IPS-18a (cell line): ENCODE results near the gene ADGRL3.

Experiments used
- H3K27ac ChIP-seq: one replicate; pipeline ENCODE4 v1.5.1; 2013; ENCODE audit warnings: low read length
- H3K27me3 ChIP-seq: one replicate; pipeline ENCODE4 v1.6.1; 2013; ENCODE audit warnings: mild to moderate bottlenecking, low read length; ENCODE audit not compliant: control insufficient read depth, insufficient read depth
- H3K36me3 ChIP-seq: one replicate; pipeline ENCODE4 v1.6.1; 2013; ENCODE audit warnings: low read depth, low read length; ENCODE audit not compliant: control insufficient read depth
- H3K4me1 ChIP-seq: one replicate; pipeline ENCODE4 v1.6.1; 2013; ENCODE audit warnings: low read depth, low read length; ENCODE audit not compliant: control insufficient read depth
- H3K4me3 ChIP-seq: one replicate; pipeline ENCODE4 v1.5.1; 2013; ENCODE audit warnings: low read length
- H3K9ac ChIP-seq: one replicate; pipeline ENCODE4 v1.6.1; 2013; ENCODE audit warnings: mild to moderate bottlenecking, low read length, moderate library complexity
- H3K9me3 ChIP-seq: one replicate; pipeline ENCODE4 v1.6.1; 2013; ENCODE audit warnings: low read depth, low read length; ENCODE audit not compliant: control insufficient read depth

Gene ADGRL3

GRCh38 chr4:61532336-61533000, 332.3 kb downstream of the ADGRL3 start:
- Histone ChIP-seq H3K9me3 (no peaks in the 10 kb centered on the region), H3K27ac (no peak overlapping the region), H3K27me3 (no peaks in the 10 kb centered on the region), H3K36me3 (no peaks in the 10 kb centered on the region), H3K4me3 (no peak overlapping the region), H3K9ac (no peak overlapping the region), H3K4me1 (no peaks in the 10 kb centered on the region)

GRCh38 chr4:61533140-61533539, 333.0 kb downstream of the ADGRL3 start:
- Histone ChIP-seq H3K4me1 (no peaks in the 10 kb centered on the region), H3K9me3 (no peaks in the 10 kb centered on the region), H3K27ac (no peak overlapping the region), H3K9ac (no peak overlapping the region), H3K4me3 (no peak overlapping the region), H3K36me3 (no peaks in the 10 kb centered on the region), H3K27me3 (no peaks in the 10 kb centered on the region)

GRCh38 chr4:61540944-61541343, 340.8 kb downstream of the ADGRL3 start:
- no peaks in the 10 kb centered on the region for H3K9me3 ChIP-seq
- no peaks in the 10 kb centered on the region for H3K36me3 ChIP-seq
- H3K4me1 ChIP-seq = peaks cover 9% of the 10 kb centered on the region
- H3K27me3 ChIP-seq = no peaks in the 10 kb centered on the region
- H3K9ac ChIP-seq = no peak overlapping the region
- no peak overlapping the region for H3K4me3 ChIP-seq
- no peak overlapping the region for H3K27ac ChIP-seq

- H3K9me3 ChIP-seq = no peaks in the 10 kb centered on the region
- H3K27ac ChIP-seq = no peak overlapping the region
- H3K9ac ChIP-seq = no peak overlapping the region
- no peaks in the 10 kb centered on the region for H3K27me3 ChIP-seq
- peaks cover 9% of the 10 kb centered on the region for H3K4me1 ChIP-seq
- no peaks in the 10 kb centered on the region for H3K36me3 ChIP-seq
- no peak overlapping the region for H3K4me3 ChIP-seq
Measured at GRCh38 chr4:61541459-61541858, 341.3 kb downstream of the ADGRL3 start.

GRCh38 chr4:61543976-61544375, 343.9 kb downstream of the ADGRL3 start:
- H3K9me3 ChIP-seq = no peaks in the 10 kb centered on the region
- H3K36me3 ChIP-seq = no peaks in the 10 kb centered on the region
- H3K4me3 ChIP-seq = no peak overlapping the region
- H3K27me3 ChIP-seq = no peaks in the 10 kb centered on the region
- no peak overlapping the region for H3K27ac ChIP-seq
- H3K9ac ChIP-seq = no peak overlapping the region
- H3K4me1 ChIP-seq = peaks cover 9% of the 10 kb centered on the region

GRCh38 chr4:61545902-61546480, 345.9 kb downstream of the ADGRL3 start:
- no peak overlapping the region for H3K27ac ChIP-seq
- H3K9ac ChIP-seq = no peak overlapping the region
- no peaks in the 10 kb centered on the region for H3K27me3 ChIP-seq
- peaks cover 4% of the 10 kb centered on the region for H3K4me1 ChIP-seq
- no peaks in the 10 kb centered on the region for H3K36me3 ChIP-seq
- no peak overlapping the region for H3K4me3 ChIP-seq
- no peaks in the 10 kb centered on the region for H3K9me3 ChIP-seq

- Histone ChIP-seq H3K27me3 (no peaks in the 10 kb centered on the region), H3K4me1 (peaks cover 4% of the 10 kb centered on the region), H3K27ac (no peak overlapping the region), H3K36me3 (no peaks in the 10 kb centered on the region), H3K9me3 (no peaks in the 10 kb centered on the region), H3K9ac (no peak overlapping the region), H3K4me3 (no peak overlapping the region)
Measured at GRCh38 chr4:61549336-61549735, 349.2 kb downstream of the ADGRL3 start.

- H3K36me3 ChIP-seq = no peaks in the 10 kb centered on the region
- no peak overlapping the region for H3K4me3 ChIP-seq
- H3K4me1 ChIP-seq = peaks cover 13% of the 10 kb centered on the region
- H3K27me3 ChIP-seq = no peaks in the 10 kb centered on the region
- H3K27ac ChIP-seq = no peak overlapping the region
- H3K9ac ChIP-seq = no peak overlapping the region
- H3K9me3 ChIP-seq = no peaks in the 10 kb centered on the region
Measured at GRCh38 chr4:61553557-61554125, 353.5 kb downstream of the ADGRL3 start.

- Histone ChIP-seq H3K4me1 (peaks cover 13% of the 10 kb centered on the region), H3K4me3 (no peak overlapping the region), H3K36me3 (no peaks in the 10 kb centered on the region), H3K9me3 (no peaks in the 10 kb centered on the region), H3K27me3 (no peaks in the 10 kb centered on the region), H3K27ac (no peak overlapping the region), H3K9ac (no peak overlapping the region)
Measured at GRCh38 chr4:61555789-61556188, 355.7 kb downstream of the ADGRL3 start.

GRCh38 chr4:61556277-61556676, 356.2 kb downstream of the ADGRL3 start:
- Histone ChIP-seq H3K9me3 (no peaks in the 10 kb centered on the region), H3K27ac (no peak overlapping the region), H3K4me1 (peaks cover 13% of the 10 kb centered on the region), H3K36me3 (no peaks in the 10 kb centered on the region), H3K9ac (no peak overlapping the region), H3K4me3 (no peak overlapping the region), H3K27me3 (no peaks in the 10 kb centered on the region)

- no peak overlapping the region for H3K4me3 ChIP-seq
- no peaks in the 10 kb centered on the region for H3K9me3 ChIP-seq
- peaks cover 9% of the 10 kb centered on the region for H3K4me1 ChIP-seq
- H3K27ac ChIP-seq = no peak overlapping the region
- no peaks in the 10 kb centered on the region for H3K27me3 ChIP-seq
- no peak overlapping the region for H3K9ac ChIP-seq
- no peaks in the 10 kb centered on the region for H3K36me3 ChIP-seq
Measured at GRCh38 chr4:61559396-61559795, 359.3 kb downstream of the ADGRL3 start.

GRCh38 chr4:61561028-61561427, 360.9 kb downstream of the ADGRL3 start:
- Histone ChIP-seq H3K9ac (no peak overlapping the region), H3K27ac (no peak overlapping the region), H3K27me3 (no peaks in the 10 kb centered on the region), H3K36me3 (no peaks in the 10 kb centered on the region), H3K9me3 (no peaks in the 10 kb centered on the region), H3K4me3 (no peak overlapping the region), H3K4me1 (no peaks in the 10 kb centered on the region)
